BLaER1 (cell line): Measurements from ENCODE around the gene MFAP1.
"Not testable (repeated sequence)": the region's sequence is repeated elsewhere in the genome, so short reads cannot be mapped to it uniquely, and the experiment has no call there.

Experiments
- H3K27ac ChIP-seq: shearing (Covaris generic); formaldehyde crosslinking; 2 replicates; pipeline ENCODE4 v1.8.1; 2022
- H3K27me3 ChIP-seq: shearing (Covaris generic); formaldehyde crosslinking; 2 replicates; pipeline ENCODE4 v1.8.1; 2022
- H3K36me3 ChIP-seq: shearing (Covaris generic); formaldehyde crosslinking; 2 replicates; pipeline ENCODE4 v1.8.1; 2022
- H3K4me1 ChIP-seq: shearing (Covaris generic); formaldehyde crosslinking; 2 replicates; pipeline ENCODE4 v1.8.1; 2022
- H3K4me2 ChIP-seq: shearing (Covaris generic); formaldehyde crosslinking; 2 replicates; pipeline ENCODE4 v1.8.1; 2022
- H3K4me3 ChIP-seq: shearing (Covaris generic); formaldehyde crosslinking; 2 replicates; pipeline ENCODE4 v1.8.1; 2022
- H3K9ac ChIP-seq: shearing (Covaris generic); formaldehyde crosslinking; 2 replicates; pipeline ENCODE4 v1.8.1; 2022
- H3K9me3 ChIP-seq: shearing (Covaris generic); formaldehyde crosslinking; 2 replicates; pipeline ENCODE4 v1.8.1; 2022
- H4K20me1 ChIP-seq: shearing (Covaris generic); formaldehyde crosslinking; 2 replicates; pipeline ENCODE4 v1.8.1; 2022
- Cebpa-rat ChIP-seq: shearing (Covaris generic); IDR thresholded peaks from 2 replicates; pipeline ENCODE4 v1.8.1; 2022

Gene MFAP1

GRCh38 chr15:43826029-43826507, 1.6 kb upstream of the MFAP1 start:
- H3K4me1 ChIP-seq, result peaks cover 82% of the 10 kb centered on the region

DNA sequence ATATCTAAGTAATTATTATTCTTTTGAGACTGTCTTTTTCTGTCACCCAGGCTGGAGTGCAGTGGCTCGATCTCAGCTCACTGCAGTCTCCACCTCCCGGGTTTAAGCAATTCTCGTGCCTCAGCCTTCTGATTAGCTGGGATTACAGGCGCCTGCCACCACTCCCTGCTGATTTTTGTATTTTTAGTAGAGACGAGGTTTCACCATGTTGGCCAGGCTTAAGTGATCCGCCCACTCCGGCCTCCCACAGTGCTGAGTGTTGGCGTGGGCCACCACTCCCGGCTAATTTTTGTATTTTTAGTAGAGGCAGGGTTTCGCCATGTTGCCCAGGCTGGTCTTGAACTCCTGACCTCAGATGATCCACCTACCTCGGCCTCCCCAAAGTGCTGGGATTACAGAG, 815 bp upstream of the MFAP1 start:
- H3K9ac ChIP-seq, H4K20me1 ChIP-seq, H3K9me3 ChIP-seq, H3K27ac ChIP-seq, H3K27me3 ChIP-seq: not testable (repeated sequence)
- H3K36me3 ChIP-seq, result peaks cover 26% of the 10 kb centered on the region
- H3K4me3 ChIP-seq, result 0 out of 2 replicates have a peak overlapping the region, but pooled peaks have one; percentile 82
- H3K4me2 ChIP-seq, result peak overlapping the region; percentile 87
- peaks cover 74% of the 10 kb centered on the region for H3K4me1 ChIP-seq

More at GRCh38 chr15:43826029-43826507, 1.6 kb upstream of the MFAP1 start:
- no peak for TF ChIP-seq Cebpa-rat
- H3K36me3 ChIP-seq, result peaks cover 20% of the 10 kb centered on the region; the same call in 1 of the 2 replicates
- H4K20me1 ChIP-seq, result peaks cover under 1% of the 10 kb centered on the region; the same call in 1 of the 2 replicates
- peak overlapping the region; percentile 84 for H3K27ac ChIP-seq
- H3K4me2 ChIP-seq, result peak overlapping the region; percentile 82
- H3K9me3 ChIP-seq, result no peaks in the 10 kb centered on the region
- peak overlapping the region; percentile 76 for H3K4me3 ChIP-seq
- no peaks in the 10 kb centered on the region for H3K27me3 ChIP-seq
- peak overlapping the region; percentile 85 for H3K9ac ChIP-seq

GRCh38 chr15:43821505-43821904, 3.0 kb downstream of the MFAP1 start:
- Histone ChIP-seq H3K9me3 (no peaks in the 10 kb centered on the region), H4K20me1 (peaks cover 41% of the 10 kb centered on the region), H3K4me3 (no peak overlapping the region), H3K4me2 (peak overlapping the region; percentile 87), H3K4me1 (peaks cover 61% of the 10 kb centered on the region), H3K9ac (no peak overlapping the region), H3K27ac (no peak overlapping the region), H3K27me3 (no peaks in the 10 kb centered on the region), H3K36me3 (peaks cover 46% of the 10 kb centered on the region)
- no peak for TF ChIP-seq Cebpa-rat

GRCh38 chr15:43815064-43815463, 9.4 kb downstream of the MFAP1 start:
- H4K20me1 ChIP-seq, result peaks cover 31% of the 10 kb centered on the region
- H3K9ac ChIP-seq, H3K4me3 ChIP-seq, H3K27ac ChIP-seq, H3K4me2 ChIP-seq, H3K27me3 ChIP-seq, H3K9me3 ChIP-seq: not testable (repeated sequence)
- peaks cover 93% of the 10 kb centered on the region for H3K36me3 ChIP-seq
- peaks cover 22% of the 10 kb centered on the region for H3K4me1 ChIP-seq

DNA sequence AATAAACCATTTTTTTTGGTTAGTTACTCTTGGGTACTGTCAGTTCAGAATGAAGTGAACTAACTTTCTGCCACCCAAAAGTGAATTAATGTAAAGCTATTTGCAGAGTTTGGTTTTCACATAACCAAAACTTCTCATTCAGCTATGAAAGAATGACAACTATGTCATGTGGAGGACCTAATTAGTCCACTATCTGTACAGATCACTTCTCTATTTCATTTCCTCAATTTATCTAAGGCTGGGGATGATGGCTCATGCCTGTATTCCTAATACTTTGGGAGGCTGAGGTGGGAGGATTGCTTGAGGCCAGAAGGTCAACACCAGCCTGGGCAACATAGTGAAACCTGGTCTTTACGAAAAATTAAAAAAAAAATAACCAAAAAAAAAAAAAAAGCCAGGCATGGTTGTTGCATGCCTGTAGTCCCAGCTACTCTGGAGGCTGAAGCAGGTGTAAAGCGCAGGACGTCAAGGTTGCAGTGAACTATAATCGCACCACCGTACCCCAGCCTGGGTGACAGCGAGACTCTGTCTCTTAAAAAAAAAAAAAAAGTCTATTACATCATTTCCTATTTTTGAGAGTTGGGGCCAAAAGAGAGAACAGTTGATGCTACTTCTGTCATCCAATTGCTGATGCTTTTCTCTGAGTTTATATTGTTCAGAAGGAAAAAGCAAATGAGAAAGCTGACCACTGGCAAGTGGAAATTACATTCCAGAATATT, 15.4 kb downstream of the MFAP1 start:
- peaks cover 100% of the 10 kb centered on the region for H3K36me3 ChIP-seq
- TF ChIP-seq Cebpa-rat, result no peak

GRCh38 chr15:43808435-43808950, 16.0 kb downstream of the MFAP1 start:
- H3K27me3 ChIP-seq, result no peaks in the 10 kb centered on the region
- no peak overlapping the region for H3K9ac ChIP-seq
- H3K27ac ChIP-seq, result no peak overlapping the region
- peaks cover 100% of the 10 kb centered on the region for H3K36me3 ChIP-seq
- H3K4me2 ChIP-seq, result no peak overlapping the region
- H3K4me3 ChIP-seq, result no peak overlapping the region
- no peaks in the 10 kb centered on the region for H3K4me1 ChIP-seq
- H4K20me1 ChIP-seq, result no peaks in the 10 kb centered on the region
- H3K9me3 ChIP-seq, result no peaks in the 10 kb centered on the region
- no peak for TF ChIP-seq Cebpa-rat

More for the DNA sequence above, 15.4 kb downstream of the MFAP1 start:
- H3K9me3 ChIP-seq, result no peaks in the 10 kb centered on the region
- no peak overlapping the region for H3K4me3 ChIP-seq
- no peaks in the 10 kb centered on the region for H3K27me3 ChIP-seq
- H3K4me2 ChIP-seq, result no peak overlapping the region
- 0 out of 2 replicates have a peak overlapping the region, but pooled peaks have one; percentile 13 for H3K27ac ChIP-seq
- no peak overlapping the region for H3K9ac ChIP-seq
- H3K4me1 ChIP-seq, result no peaks in the 10 kb centered on the region
- no peaks in the 10 kb centered on the region for H4K20me1 ChIP-seq

- H4K20me1 ChIP-seq, H3K4me2 ChIP-seq, H3K27me3 ChIP-seq, H3K9ac ChIP-seq, H3K27ac ChIP-seq, H3K4me3 ChIP-seq, H3K9me3 ChIP-seq: not testable (repeated sequence)
- Histone ChIP-seq H3K4me1 (peaks cover 29% of the 10 kb centered on the region), H3K36me3 (peaks cover 89% of the 10 kb centered on the region)
Measured at GRCh38 chr15:43802676-43803075, 21.8 kb downstream of the MFAP1 start.

- no peaks in the 10 kb centered on the region for H3K9me3 ChIP-seq
- peaks cover 89% of the 10 kb centered on the region for H3K36me3 ChIP-seq
- peak within 1 kb of the TSS; percentile 94 for H3K4me3 ChIP-seq
- H3K27me3 ChIP-seq, result no peaks in the 10 kb centered on the region
- peak within 1 kb of the TSS; percentile 89 for H3K9ac ChIP-seq
- H3K4me2 ChIP-seq, result peak within 1 kb of the TSS; percentile 95
- TF ChIP-seq Cebpa-rat, result no peak
- H4K20me1 ChIP-seq, result peaks cover 29% of the 10 kb centered on the region
- H3K4me1 ChIP-seq, result peaks cover 31% of the 10 kb centered on the region
- H3K27ac ChIP-seq, result peak within 1 kb of the TSS; percentile 87
Measured at GRCh38 chr15:43800286-43801141, 24.0 kb downstream of the MFAP1 start, which contains the start of gene HYPK. TSS of gene HYPK (plus strand) at chr15:43800599. CDS start at chr15:43800623, 24 bp downstream.

DNA sequence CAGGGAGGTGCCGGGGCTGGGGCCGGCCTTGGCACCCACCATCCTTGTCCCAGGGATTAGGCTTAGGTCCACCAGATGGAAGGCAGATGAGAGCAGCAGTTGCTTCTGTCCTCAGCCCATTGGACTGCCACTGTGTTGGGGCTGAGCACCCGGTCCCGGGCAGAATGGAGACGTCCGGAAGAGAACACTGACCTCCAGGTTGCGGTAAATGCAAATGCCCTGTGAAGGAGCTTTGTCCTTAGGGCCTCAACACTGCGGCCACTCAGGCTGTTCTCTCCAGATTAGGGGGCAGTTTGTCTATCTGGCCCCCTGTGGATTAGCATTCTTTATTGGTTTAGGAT, 24.6 kb downstream of the MFAP1 start, which contains the start of gene SERINC4:
Gene SERINC4, minus strand, starts transcription at position 276 of the 341 bp plus-strand sequence. Its CDS starts 234 bp downstream, at position 42.
- H3K9me3 ChIP-seq, result no peaks in the 10 kb centered on the region
- peak within 1 kb of the TSS; percentile 95 for H3K4me2 ChIP-seq
- peak within 1 kb of the TSS; percentile 94 for H3K4me3 ChIP-seq
- H3K9ac ChIP-seq, result peak within 1 kb of the TSS; percentile 89
- peaks cover 89% of the 10 kb centered on the region for H3K36me3 ChIP-seq
- no peaks in the 10 kb centered on the region for H3K27me3 ChIP-seq
- peak within 1 kb of the TSS; percentile 87 for H3K27ac ChIP-seq
- peaks cover 37% of the 10 kb centered on the region for H3K4me1 ChIP-seq
- no peak for TF ChIP-seq Cebpa-rat
- peaks cover 35% of the 10 kb centered on the region for H4K20me1 ChIP-seq
